NCI-H128 (cell line): ENCODE measurements around the gene MLPH.
"Not testable (repeated sequence)": the region's sequence is repeated elsewhere in the genome, so short reads cannot be mapped to it uniquely, and the experiment has no call there.

Experiments used
- DNase-seq: peaks from one replicate; lab custom pipeline; 2025; ENCODE audit not compliant: unreplicated experiment; lab: John Stamatoyannopoulos, UW

MLPH gene

DNA sequence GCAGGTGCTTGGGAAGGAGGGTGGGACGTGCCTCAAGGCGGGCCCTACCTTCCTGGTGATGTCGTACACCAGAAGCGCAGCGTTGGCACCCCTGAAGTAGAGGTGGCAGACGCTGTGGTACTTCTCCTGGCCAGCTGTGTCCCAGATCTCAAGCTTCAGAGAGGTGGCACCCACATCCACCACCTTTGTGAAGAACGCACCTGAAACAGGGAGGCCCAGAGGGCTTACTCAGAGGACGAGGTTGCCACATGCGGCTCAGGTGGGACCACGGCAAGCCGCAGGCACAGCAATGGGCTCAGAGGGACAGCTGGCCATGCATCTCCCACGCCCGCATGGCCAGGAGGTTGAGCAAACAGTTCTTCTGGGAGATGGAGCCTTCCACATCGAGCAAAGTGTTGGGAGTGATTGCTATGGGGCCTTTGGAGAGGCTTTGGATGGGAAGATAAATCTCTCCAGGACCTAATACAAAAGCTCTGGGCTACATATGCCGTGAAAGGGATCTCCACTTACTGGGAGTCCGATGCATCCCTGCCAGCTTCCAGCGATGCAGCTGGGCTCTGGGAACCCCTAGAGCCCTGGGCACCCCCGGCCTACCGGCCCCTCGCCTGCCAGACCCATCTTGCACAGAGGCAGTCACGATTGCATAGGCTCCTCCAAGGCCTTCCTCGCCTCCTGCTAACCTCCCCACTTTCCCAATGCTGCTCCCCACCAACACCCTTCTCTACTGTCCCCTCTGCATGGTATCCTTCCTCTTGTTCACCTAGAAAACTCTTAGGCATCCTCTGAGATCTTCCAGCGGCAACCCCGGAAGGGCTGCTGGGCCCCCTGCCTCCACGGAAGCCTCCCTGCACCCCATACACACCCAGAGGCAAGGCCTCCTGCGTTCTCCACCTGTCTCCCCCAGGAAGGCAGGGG, 91.2 kb downstream of the MLPH start:
- no peak for DNase-seq

DNA sequence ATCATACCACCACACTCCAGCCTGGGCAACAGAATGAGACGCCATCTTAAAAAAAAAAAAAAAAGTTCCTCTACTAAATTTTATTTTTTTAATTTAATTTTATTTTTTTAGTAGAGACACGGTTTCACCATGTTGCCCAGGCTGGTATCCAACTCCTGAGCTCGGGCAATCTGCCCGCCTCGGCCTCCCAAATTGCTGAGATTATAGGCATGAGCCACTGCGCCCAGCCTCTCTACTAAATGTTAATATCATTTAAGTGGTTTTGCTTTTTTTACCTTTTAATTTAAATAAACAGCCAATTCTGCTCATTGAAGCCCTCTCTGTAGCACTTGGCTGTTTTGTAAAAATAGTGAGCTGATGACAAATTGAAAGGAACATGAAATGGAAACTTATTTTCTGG, 94.3 kb downstream of the MLPH start:
- DNase-seq: no peak

DNA sequence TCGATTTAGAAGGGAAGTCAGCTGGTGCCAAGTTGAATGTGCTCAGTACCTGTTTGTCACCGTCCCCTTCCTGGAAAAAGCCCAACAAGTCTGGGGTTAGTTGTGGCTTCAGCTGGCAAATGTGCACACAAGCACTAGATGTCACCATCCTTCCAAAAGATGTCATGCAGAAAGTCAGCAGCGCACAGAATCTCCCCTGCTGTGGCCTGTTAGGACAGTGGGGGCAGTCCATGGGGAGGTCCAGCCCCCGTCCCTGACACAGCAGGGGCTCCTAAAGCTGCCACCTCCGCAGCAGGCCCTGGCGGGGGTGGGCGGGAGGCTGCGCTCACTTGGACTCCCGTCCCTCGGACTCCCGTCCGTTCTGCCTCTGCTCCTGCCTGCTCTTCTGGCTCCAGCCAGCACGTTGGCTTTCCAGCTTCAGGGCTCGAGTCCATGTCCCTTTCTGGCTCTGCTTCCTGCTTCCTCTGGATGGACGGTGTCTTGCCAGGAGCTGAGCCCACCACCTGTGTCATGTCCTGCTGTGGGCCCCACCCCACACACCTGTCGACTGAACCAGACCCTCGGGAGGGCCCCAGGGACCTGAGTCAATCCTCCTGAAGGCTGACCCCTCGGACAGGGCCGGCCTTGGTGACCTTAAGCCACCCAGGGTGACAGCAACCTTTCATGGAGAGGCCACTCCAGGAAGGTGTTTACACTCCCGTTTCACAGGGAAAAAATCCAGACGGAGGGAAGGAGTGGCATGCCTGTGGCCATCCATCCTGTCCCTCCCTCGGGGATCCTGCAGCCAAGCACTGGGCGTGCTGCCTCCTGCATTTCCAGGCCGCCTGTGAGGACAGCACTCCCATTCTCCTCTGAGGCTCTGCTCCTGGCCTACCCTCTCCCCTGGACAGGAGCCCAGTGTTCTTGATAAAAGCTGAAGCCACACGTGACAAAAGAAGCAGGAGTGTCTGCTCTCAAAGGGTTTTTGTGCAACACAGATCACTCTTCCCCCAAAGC, 95.0 kb downstream of the MLPH start:
- peak; percentile 12 for DNase-seq

DNA sequence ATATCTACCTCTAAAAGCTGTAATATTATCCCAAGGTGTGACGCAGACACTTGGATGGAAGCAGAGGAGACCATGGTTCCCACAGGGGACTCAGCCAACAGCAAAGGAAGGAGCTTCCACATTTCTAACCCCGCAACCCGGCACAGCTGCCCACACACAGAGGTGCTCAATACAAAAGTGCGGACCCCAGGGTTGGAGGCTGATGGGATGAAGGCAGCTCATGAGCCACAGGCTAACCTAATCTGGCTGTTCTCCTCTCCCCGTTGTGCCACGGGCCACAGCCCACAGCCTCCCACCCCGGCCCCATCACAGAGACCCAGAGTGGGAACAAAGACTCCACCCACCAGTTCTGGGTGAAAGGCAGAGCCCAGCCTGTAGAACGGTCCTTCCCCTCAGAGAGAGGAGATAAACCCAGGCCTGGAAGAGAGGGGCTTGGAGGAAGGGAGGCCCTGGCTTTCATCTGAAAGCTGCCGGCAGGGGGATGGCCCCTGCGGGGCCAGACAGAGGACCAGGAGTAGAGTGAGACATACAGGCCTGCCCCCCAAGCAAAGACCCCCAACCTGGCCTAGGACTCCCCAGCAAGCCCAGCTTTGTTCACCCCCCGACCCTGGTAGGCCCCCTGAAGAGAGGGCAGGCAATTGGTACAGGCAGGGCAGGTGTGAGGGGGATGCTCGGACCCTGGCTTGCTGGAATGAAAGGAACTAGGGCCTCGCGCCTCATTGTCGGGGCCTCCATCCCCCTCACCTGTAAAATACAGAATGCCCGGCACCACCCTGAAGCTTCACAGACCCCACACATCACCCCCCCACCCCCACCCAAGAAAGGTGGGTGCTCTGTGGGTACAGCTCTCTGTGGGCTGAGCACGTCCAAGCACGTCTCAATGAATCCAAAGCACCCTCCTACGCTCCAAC, 96.6 kb downstream of the MLPH start:
- no peak for DNase-seq

DNA sequence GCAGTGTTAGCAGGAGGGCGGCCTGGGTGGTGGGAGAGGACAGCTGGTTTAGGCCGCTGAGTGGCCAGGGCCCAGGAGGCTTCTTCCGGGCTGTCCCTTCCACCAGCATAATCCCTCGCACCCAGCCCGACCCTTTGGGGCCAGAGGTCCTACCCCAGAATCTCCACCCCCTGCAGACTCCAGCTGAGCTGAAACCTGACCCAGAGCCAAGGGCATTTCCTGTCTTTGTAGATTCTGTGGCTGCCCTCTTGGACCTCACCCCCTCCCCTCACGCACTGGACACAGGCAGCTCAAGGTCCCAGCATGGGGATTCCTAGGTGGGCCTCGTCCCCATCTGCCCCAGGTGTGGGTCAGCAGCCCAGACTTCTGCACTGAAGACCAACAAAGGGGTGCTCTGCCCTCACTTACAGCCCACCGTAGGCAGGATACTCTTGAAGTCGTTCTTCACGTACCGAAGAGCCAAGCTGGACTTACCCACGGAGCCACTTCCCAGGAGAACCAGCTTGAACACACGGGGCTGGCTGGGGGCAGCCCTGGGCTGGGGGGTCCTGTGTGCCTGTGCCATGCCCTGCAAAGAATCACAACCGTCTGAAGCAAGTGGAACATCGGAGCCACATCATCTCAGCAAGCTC, 98.7 kb downstream of the MLPH start:
- no peak for DNase-seq

DNA sequence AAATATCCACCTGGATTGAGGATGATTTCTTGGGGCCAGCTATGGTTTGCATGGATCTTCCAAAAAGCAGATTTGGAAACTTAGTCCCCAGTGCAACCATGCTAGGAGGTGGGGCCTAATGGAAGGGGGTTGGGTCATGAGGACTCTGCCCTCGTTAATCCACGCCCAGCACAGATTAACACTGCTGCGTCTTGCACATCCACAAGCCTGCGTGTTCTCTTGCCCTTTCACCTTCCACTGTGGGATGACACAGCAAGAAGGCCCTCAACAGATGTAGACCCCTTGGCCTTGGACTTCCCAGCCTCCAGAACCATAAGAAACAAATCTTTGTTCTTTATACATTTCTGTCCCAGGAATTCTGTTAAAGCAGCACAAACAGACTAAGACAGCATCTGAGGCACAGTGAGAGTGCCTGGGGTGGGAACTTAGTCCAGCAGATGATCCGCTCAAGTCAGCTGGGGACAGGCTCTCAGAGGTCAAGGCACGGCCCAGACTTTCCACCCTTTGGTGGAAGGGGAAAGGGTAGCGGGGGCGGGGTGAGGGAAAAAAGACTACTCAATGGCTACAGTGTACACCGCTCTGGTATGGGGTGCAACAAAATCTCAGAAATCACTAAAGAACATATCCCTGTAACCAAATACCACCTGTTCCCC, 101.1 kb downstream of the MLPH start:
- no peak for DNase-seq

DNA sequence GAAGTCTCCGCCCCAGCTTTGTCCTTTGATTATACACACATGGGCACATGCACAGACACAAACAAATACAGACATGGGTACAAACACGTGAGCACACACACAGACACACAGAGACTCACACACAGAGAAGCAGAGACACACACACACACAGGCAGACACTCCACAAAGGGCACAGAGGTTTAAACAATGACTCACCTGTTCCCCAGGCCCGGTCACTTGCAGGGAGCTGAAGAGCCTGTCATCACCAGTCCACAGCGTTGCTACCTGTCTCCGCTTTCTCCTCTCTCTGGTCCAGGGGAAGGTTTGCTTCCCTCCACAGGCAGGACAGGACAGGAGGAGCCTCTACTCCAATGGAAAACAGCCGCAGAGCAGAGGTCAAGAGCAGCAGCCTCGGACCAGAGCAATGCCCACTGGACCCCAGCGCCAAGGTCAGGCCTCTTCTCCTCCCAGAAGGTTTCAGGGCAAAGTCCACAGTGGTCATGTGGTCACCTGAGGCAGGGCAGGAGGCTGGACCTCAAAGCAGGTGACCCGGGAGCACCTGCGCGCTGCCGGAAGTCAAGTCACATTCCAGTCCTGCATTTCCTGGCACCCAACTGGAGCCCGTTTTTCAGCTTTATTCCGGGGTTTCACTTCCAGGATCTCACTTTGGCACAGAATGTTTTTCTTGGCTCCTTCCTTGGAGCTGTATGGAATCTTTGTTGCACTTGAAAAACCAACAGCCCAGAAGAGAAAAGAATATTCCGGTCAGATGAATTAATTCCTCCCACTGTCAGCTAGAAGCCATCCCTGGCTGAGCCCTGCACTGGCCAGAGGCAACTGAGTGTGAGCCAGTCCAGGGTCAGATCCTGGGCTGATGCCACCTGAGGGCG, 103.5 kb downstream of the MLPH start, which contains the start of gene RAB17:
Gene RAB17 (minus strand): TSS at position 463 of the 869 bp plus-strand sequence. CDS start 4,580 bp downstream, outside the sequence.
- no peak for DNase-seq

DNA sequence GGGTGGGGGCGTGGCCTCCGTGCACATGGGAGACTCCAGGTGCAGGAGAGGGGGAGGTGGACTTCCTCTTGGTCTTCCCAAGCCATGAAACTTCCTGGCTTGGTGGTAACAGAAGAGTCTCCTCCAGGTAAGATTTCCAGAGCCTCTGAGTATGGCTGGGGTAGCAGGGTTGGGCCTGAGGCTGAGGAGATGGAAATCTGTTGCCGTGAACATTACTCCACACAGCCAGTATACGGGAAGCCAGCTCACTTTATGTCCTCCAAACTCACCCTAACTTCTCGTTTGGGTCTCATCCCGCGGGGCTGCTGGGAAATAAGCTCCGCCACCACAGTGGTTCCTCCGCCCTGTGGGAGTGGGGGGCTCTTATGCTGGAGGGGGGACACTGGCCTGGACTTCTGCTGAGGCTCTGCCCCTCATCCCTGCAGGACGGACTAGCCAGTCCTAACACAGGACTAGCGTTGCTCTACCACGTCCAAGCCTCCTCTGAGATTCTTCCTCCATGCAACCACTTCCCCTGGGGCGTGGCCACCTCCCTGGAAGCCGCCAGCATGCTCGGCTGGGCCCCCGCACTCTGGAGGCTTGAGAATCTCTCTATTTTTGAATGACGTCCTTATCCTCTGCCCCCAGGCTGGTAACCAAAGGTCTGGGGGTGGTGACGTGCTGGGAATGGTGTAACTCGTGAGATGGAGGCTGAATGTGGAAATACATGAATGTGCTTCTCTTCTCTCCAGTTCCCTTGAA, 104.3 kb downstream of the MLPH start:
- no peak for DNase-seq

DNA sequence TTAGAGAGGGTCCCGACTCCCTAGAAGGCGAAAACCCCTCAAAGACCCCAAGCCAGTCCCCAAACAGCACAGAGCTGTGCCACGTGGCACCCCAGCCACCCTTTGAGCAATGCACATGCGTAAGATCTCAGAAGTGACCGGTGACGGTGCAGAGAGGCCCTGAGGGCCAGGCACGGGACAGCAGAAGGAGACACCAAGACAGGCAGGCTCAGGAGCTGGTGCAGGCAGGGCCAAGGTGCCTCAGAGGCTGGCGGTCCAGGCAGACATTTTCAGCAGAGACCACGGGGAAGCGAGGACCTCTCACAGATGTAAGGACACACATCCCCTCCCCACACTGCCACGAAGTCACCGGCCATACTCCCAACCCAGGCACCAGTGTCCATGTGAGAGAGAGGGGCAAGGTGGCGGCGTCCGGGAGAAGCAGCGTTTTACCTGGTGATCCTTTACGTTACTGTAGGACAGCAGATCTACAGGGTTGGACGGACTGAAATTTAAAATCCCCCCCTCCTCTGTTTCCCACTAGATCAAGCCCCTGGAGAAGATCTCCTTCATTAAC, 105.5 kb downstream of the MLPH start:
- no peak for DNase-seq

DNA sequence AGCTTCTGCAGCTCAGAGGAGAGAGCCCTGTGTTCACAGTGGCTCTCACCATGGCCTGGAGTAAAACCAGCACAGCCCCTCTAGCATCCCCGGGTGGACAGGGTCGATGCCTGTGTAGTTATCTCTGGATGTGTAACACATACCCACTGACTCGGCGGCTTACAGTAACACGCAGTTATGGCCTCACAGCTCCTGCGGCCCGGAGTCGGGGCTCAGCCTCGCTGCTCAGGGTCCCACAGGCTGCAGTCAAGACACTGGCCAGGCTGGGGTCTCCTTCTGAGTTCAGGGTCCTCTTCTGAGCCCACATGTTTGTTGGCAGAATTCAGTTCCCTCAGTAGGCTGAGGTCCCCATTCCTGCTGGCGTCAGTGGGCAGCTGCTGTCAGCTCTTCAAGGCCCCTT, 106.0 kb downstream of the MLPH start:
- DNase-seq: no peak

DNA sequence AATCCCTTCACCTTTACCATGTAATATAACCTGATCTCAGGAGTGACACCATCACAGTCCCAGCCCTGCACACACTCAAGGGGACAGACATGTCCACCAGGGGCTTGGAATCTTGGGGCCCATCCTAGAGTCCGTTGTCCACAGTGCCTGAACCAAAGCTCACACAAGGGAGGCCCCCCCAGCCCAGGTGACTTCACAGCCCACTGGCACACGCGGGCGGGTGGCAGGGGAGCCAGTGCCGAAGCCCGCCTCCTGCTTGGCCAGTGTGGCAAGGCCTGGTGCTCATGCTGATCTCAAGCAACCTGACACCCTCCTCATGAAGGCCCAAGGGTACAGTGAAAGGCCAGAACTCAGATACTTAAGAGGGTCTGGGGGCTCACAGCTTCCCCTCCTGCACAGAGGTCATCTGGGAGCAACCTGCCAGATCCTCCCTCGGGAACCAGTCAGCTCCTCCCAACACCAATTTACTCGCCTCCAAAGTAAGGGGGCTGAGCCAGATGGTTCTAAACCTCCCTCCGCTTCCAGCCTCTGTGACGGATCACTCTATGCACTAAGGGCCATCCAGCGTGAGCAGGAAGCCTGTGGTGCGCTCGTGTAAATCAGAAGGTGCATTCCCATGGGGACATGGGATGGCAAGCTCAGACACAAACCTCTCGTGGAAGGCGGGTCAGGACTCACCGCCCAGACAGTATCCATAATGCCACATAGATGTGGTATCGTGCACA, 106.7 kb downstream of the MLPH start:
- no peak for DNase-seq

DNA sequence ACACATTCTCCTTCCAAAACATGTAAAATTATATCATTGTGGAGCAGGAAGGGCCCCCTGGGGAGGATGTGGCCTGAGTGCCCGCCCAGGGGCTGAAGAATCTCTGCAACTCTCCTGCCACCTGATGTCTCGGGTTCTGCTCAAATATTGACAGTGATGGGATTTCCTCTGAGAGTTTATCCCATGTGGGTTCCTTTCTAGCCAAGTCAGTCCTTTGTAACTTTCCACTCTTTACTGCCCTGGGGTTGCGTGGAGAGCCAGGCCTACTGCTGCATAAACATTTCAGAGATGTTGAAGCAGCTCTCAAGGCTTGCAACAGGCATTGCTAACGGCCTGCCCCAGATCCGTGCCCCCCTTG, 107.4 kb downstream of the MLPH start:
- no peak for DNase-seq

DNA sequence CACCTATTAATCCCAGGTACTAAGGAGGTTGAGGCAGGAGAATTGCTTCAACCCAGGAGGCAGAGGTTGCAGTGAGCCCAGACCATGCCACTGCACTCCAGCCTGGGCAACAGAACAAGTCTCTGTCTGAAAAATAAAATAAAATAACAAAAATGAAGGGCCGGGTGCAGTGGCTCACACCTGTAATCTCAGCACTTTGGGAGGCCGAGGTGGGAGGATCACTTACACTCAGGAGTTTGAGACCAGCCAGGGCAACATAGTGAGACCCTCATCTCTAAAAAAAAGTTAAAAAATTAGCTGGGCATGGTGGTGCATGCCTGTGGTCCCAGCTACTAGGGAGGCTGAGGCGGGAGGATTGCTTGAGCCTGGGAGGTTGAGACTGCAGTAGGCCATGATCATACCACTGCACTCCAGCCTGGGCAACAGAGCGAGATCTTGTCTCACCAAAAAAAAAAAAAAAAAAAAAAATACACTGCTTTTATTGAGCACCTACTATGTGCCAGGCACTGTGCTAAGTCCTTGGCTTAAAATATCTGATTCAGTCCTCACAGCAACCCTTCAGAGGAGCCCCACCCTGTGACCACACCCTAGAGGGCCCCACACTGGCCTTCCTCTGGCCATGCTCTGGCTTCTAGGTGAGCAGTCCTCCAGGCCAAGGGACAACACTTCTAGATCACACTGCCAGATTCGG, 108.9 kb downstream of the MLPH start:
- DNase-seq: not testable (repeated sequence)

DNA sequence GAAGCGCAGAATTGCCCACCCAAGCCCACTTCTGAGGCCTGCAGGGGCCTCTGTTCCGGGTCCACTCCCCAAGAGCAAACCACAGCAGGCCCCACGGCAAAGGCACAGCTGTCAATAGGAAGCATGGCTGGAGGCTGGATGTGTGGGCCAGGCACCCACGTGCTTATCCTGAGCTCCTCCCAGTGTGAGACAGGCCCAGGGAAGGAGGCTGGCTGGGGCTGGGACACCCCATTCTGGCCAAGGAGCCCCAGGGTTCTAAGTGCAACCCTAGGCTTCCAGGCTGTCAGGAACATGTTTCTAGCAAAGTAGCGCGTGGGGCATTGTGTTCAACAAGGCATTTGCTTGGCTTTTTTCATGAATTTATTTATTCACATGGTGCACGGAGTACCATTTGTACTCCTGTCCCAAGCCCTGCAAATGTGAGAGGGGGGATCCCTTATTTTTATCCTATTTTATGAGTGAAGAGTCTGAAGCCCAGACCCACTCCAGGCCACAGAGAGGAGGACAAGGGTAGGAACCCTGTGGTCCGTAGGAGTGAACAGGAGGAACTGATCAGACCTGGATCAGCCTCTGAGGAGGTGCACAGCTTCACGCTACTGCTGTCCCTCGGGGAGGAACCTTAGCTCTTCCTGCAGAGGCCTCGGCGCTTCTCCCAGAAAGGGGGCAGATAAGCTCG, 109.6 kb downstream of the MLPH start:
- no peak for DNase-seq

DNA sequence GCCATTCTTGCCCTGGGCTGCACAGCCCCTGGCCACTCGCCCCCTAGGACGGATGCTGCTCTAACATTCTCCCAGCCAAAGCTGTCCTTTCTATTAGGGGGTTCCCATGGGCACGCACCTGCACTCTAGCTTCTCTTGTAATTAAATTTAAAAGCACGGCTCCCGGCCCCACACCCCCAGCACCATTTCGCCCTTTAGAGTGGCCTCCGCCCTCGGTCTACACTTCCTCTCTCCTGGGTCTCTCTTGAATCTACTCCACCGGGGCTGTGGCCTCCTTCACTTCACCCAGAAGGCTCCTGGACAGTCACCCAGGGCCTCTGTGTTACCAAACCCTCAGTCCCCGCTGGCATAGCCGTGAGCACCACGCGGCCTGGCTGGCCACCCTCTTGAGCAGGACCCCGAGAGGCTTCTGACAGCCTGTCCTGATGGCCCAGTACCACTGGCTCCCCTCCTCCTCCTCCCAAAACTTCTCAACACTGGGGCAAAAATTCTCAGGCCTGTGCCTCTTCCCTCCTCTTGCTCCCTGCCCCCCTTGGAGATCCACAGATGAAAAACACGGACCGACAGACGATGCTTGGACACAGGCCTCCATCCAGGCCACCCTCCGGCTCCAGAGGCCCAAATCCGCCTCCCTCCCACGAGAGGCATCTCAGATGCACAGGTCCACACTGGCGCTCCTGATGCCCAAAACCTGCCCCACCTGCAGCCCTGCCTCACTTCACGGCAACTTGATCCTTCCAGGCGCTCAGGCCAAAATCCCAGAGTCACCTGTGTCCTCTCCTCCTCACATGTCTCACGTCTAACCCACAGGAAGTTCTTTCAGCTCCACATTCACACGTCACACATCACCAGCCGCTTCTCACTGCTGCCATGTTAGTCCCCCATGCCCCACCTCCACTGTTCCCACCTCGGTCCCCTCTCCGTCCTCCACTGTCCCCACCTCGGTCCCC, 110.4 kb downstream of the MLPH start:
- no peak for DNase-seq
